ENCODE results near the gene VSTM4. TPM values are rescaled to one million over a fixed set of nuclear protein-coding genes. Genes with fewer than 3 reads are reported as not detected.

VSTM4 gene
- total and polyA plus RNA-seq, 2 donors (not counting 1 experiment from before 2014, with no cell fraction given) = not detected

- Mint-ChIP-seq H3K4me1 (no peaks in the 10 kb centered on the region), H3K27me3 (peaks cover 25% of the 10 kb centered on the region), H3K27ac (no peak overlapping the region), H3K4me3 (no peak overlapping the region), H3K9me3 (ENCODE audit: insufficient read depth) (no peaks in the 10 kb centered on the region)
- ChIA-PET CTCF (no interaction called here), POLR2A (no interaction called here)
- Histone ChIP-seq H3K4me2 (replicated peaks; ENCODE audit: low read depth, low read length, poor library complexity, severe bottlenecking) (no peak overlapping the region), H2AFZ (ENCODE audit: insufficient read depth, low read depth, low read length, poor library complexity, severe bottlenecking) (no peak overlapping the region), H3K79me2 (ENCODE audit: control insufficient read depth, insufficient read depth, low read length) (no peaks in the 10 kb centered on the region), H3K27ac (ENCODE audit: low read length in 2 of 2) (no peak overlapping the region), H3K9ac (ENCODE audit: low read length) (no peak overlapping the region), H3K4me1 (ENCODE audit: control insufficient read depth in 2 of 2, insufficient read depth in 2 of 2, low read length in 2 of 2) (no peaks in the 10 kb centered on the region), H3K4me3 (ENCODE audit: control extremely low read depth in 1 of 5, extremely low read depth in 1 of 5, insufficient read depth in 1 of 5, low read depth in 2 of 5, low read length in 4 of 5) (no peak overlapping the region), H3K9me3 (ENCODE audit: control extremely low read depth in 1 of 3, control insufficient read depth in 2 of 3, insufficient read depth in 1 of 3, low read length in 2 of 3) (no peaks in the 10 kb centered on the region), H4K20me1 (ENCODE audit: control insufficient read depth, insufficient read depth, low read length, poor library complexity, severe bottlenecking) (no peaks in the 10 kb centered on the region), H3K27me3 (replicated peaks in 1 of 4; ENCODE audit: control extremely low read depth in 1 of 4, control insufficient read depth in 3 of 4, insufficient read depth in 4 of 4, low read length in 3 of 4) (no peaks in the 10 kb centered on the region), H3K36me3 (replicated peaks in 1 of 2; ENCODE audit: control extremely low read depth in 1 of 2, control insufficient read depth in 1 of 2, extremely low read depth in 1 of 2, insufficient read depth in 2 of 2, low read length in 1 of 2) (no peaks in the 10 kb centered on the region)
- 76% methylated on average over 9 of the region's 11 CpGs for WGBS (ENCODE audit: insufficient coverage)
- intact Hi-C loops (cut with micrococcal nuclease) = no loop called here
- DNase-seq = no peak
- no peak for TF ChIP-seq EZH2 (IDR thresholded peaks at IDR 0.05; ENCODE audit: borderline replicate concordance, insufficient read depth, low read depth, low read length, poor library complexity, severe bottlenecking)
- no peak for TF ChIP-seq CTCF (IDR thresholded peaks at IDR 0.05)
- no peak for ATAC-seq (ENCODE audit: low read depth)
These were observed 62.0 kb downstream of the VSTM4 start for GRCh38 chr10:49053053-49053997.

- Histone ChIP-seq H3K79me2 (ENCODE audit: control insufficient read depth, insufficient read depth, low read length) (no peaks in the 10 kb centered on the region), H3K4me3 (ENCODE audit: control extremely low read depth in 1 of 5, extremely low read depth in 1 of 5, insufficient read depth in 1 of 5, low read depth in 2 of 5, low read length in 4 of 5) (no peak overlapping the region), H4K20me1 (ENCODE audit: control insufficient read depth, insufficient read depth, low read length, poor library complexity, severe bottlenecking) (no peaks in the 10 kb centered on the region), H3K36me3 (replicated peaks in 1 of 2; ENCODE audit: control extremely low read depth in 1 of 2, control insufficient read depth in 1 of 2, extremely low read depth in 1 of 2, insufficient read depth in 2 of 2, low read length in 1 of 2) (no peaks in the 10 kb centered on the region), H3K27ac (ENCODE audit: low read length in 2 of 2) (no peak overlapping the region), H3K9ac (ENCODE audit: low read length) (no peak overlapping the region), H2AFZ (ENCODE audit: insufficient read depth, low read depth, low read length, poor library complexity, severe bottlenecking) (no peak overlapping the region), H3K27me3 (replicated peaks in 1 of 4; ENCODE audit: control extremely low read depth in 1 of 4, control insufficient read depth in 3 of 4, insufficient read depth in 4 of 4, low read length in 3 of 4) (peaks cover 0 to 2% (median 0%) of the 10 kb centered on the region in 4 experiments), H3K4me2 (replicated peaks; ENCODE audit: low read depth, low read length, poor library complexity, severe bottlenecking) (no peak overlapping the region), H3K4me1 (ENCODE audit: control insufficient read depth in 2 of 2, insufficient read depth in 2 of 2, low read length in 2 of 2) (no peaks in the 10 kb centered on the region), H3K9me3 (ENCODE audit: control extremely low read depth in 1 of 3, control insufficient read depth in 2 of 3, insufficient read depth in 1 of 3, low read length in 2 of 3) (no peaks in the 10 kb centered on the region)
- Mint-ChIP-seq H3K4me1 (no peaks in the 10 kb centered on the region), H3K9me3 (ENCODE audit: insufficient read depth) (no peaks in the 10 kb centered on the region), H3K4me3 (no peak overlapping the region), H3K27me3 (peaks cover 36% of the 10 kb centered on the region), H3K27ac (no peak overlapping the region)
- no peak for TF ChIP-seq CTCF (IDR thresholded peaks at IDR 0.05)
- TF ChIP-seq EZH2 (IDR thresholded peaks at IDR 0.05; ENCODE audit: borderline replicate concordance, insufficient read depth, low read depth, low read length, poor library complexity, severe bottlenecking) = no peak
- no CpG with 5 or more reads among the region's 1 CpG for WGBS (ENCODE audit: insufficient coverage)
- DNase-seq (no peak), ATAC-seq (ENCODE audit: low read depth) (no peak)
- ChIA-PET CTCF (no interaction called here), POLR2A (no interaction called here)
- intact Hi-C loops (cut with micrococcal nuclease) = no loop called here
These were observed 63.3 kb downstream of the VSTM4 start for GRCh38 chr10:49052069-49052468.

All from B cell (primary cell).